H1 (cell line): ENCODE results near the gene PSAP.

Source experiments
- BCL11A ChIP-seq, 2 experiments: IDR thresholded peaks; one replicate each; pipeline ENCODE4 v1.6.1; 2011; ENCODE audit warnings: low read depth in 2 of 2, low read length in 2 of 2, mild to moderate bottlenecking in 2 of 2
- CBX8 ChIP-seq: fragments of 300-800, 300-1000 bp; sonication (generic); IDR thresholded peaks from 2 replicates; pipeline ENCODE4 v1.7.1; 2016; ENCODE audit warnings: low read depth, low read length, borderline replicate concordance
- CEBPB ChIP-seq: IDR thresholded peaks from 2 replicates; pipeline ENCODE4 v1.6.1; 2012; ENCODE audit warnings: low read depth, low read length
- CHD1 ChIP-seq: IDR thresholded peaks from 2 replicates; pipeline ENCODE4 v1.6.1; 2012; ENCODE audit warnings: low read depth, low read length, improper control_type of control experiment
- CTCF ChIP-seq, 3 experiments: IDR thresholded peaks; 1 replicate in 2 of 3; 2 replicates in 1 of 3; pipeline versions ENCODE4 v1.5.1 to v1.6.1; 2011; ENCODE audit warnings: low read length in 3 of 3, mild to moderate bottlenecking in 3 of 3, inconsistent platforms in 2 of 3, low read depth in 1 of 3, moderate library complexity in 1 of 3; ENCODE audit not compliant: insufficient read depth in 1 of 3; ENCODE audit errors: control extremely low read depth in 1 of 3
- JUND ChIP-seq: IDR thresholded peaks from 2 replicates; pipeline ENCODE4 v1.6.1; 2011; ENCODE audit warnings: mild to moderate bottlenecking, improper control_type of control experiment, low read length
- KDM1A ChIP-seq: fragments of 200-600, 300-600 bp; sonication (generic); IDR thresholded peaks from 2 replicates; pipeline ENCODE4 v1.7.1; 2016; ENCODE audit warnings: mild to moderate bottlenecking, low read length, borderline replicate concordance
- PHF8 ChIP-seq: fragments of 200-600 bp; sonication (generic); conservative IDR thresholded peaks from 2 replicates; pipeline ENCODE4 v1.7.1; 2012; ENCODE audit warnings: low read depth, mild to moderate bottlenecking, inconsistent platforms, low read length, moderate library complexity
- POLR2A ChIP-seq, 2 experiments: IDR thresholded peaks; 1 replicate in 1 of 2; 2 replicates in 1 of 2; pipeline ENCODE4 v1.6.1; 2011; ENCODE audit warnings: low read depth in 2 of 2, low read length in 2 of 2, mild to moderate bottlenecking in 2 of 2; ENCODE audit errors: control extremely low read depth in 1 of 2
- SP2 ChIP-seq: IDR thresholded peaks from 2 replicates; pipeline ENCODE4 v1.6.1; 2012; ENCODE audit warnings: mild to moderate bottlenecking, low read length, inconsistent platforms

GRCh38 chr10:71805776-71806703 lies 45.0 kb downstream of the PSAP start:
- TF ChIP-seq POLR2A (IDR thresholded peaks at IDR 0.05; ENCODE audit: control extremely low read depth in 1 of 2, low read depth in 2 of 2, low read length in 2 of 2) = no peak
- TF ChIP-seq CBX8 = no peak
- no peak for TF ChIP-seq BCL11A (IDR thresholded peaks at IDR 0.05; ENCODE audit: low read depth in 2 of 2, low read length in 2 of 2)
- no peak for TF ChIP-seq JUND
- no peak for TF ChIP-seq SP2
- no peak for TF ChIP-seq PHF8
- no peak for TF ChIP-seq KDM1A
- TF ChIP-seq CEBPB = no peak
- TF ChIP-seq CHD1 = no peak
- no peak for TF ChIP-seq CTCF (IDR thresholded peaks at IDR 0.05; ENCODE audit: control extremely low read depth in 1 of 3, insufficient read depth in 1 of 3, low read depth in 1 of 3, low read length in 3 of 3)
